ENCODE measurements around the gene FAM89B.

- no peak for TF ChIP-seq POLR2AphosphoS5 (IDR thresholded peaks at IDR 0.05; ENCODE audit: low read depth, low read length)
- no peak for TF ChIP-seq CTCF (IDR thresholded peaks at IDR 0.05; ENCODE audit: control extremely low read depth in 1 of 3, insufficient read depth in 1 of 3, low read depth in 1 of 3, low read length in 3 of 3)
- no peak for TF ChIP-seq SIX5 (IDR thresholded peaks at IDR 0.05; ENCODE audit: low read depth, low read length)
- no peak for TF ChIP-seq CBX8 (IDR thresholded peaks at IDR 0.05; ENCODE audit: borderline replicate concordance, low read depth, low read length)
These were observed 14.9 kb upstream of the FAM89B start for GRCh38 chr11:65557280-65558001.

Measured in H1 (cell line).